KMS-11 (cell line): ENCODE results near the gene TOMM40.

Source experiments
- H2AFZ ChIP-seq: fragments of 200-600 bp; sonication (generic); 2 replicates; pipeline ENCODE4 v1.6.1; 2016; ENCODE audit warnings: antibody characterized with exemption, mixed run types, low read depth
- H3K27ac ChIP-seq: fragments of 200-600 bp; sonication (generic); 2 replicates; pipeline ENCODE4 v1.6.1; 2016; ENCODE audit warnings: mild to moderate bottlenecking, mixed run types
- H3K27me3 ChIP-seq: fragments of 200-600 bp; sonication (generic); 2 replicates; pipeline ENCODE4 v1.6.1; 2017; ENCODE audit warnings: mild to moderate bottlenecking, low read depth, mixed run types, moderate library complexity; ENCODE audit not compliant: insufficient read depth
- H3K36me3 ChIP-seq: fragments of 200-600 bp; sonication (generic); 2 replicates; pipeline ENCODE4 v1.6.1; 2017; ENCODE audit warnings: mild to moderate bottlenecking, mixed run types; ENCODE audit not compliant: insufficient read depth
- H3K4me1 ChIP-seq: fragments of 200-600 bp; sonication (generic); 2 replicates; pipeline ENCODE4 v1.6.1; 2016; ENCODE audit warnings: mild to moderate bottlenecking, low read depth, mixed run types; ENCODE audit not compliant: poor library complexity, severe bottlenecking
- H3K4me2 ChIP-seq: fragments of 200-600 bp; sonication (generic); 2 replicates; pipeline ENCODE4 v1.7.0; 2016; ENCODE audit warnings: mild to moderate bottlenecking, mixed run types
- H3K4me3 ChIP-seq: fragments of 200-600 bp; sonication (generic); IDR thresholded peaks from 2 replicates; pipeline ENCODE4 v1.6.1; 2017; ENCODE audit warnings: low read depth, low read length, mixed read lengths; ENCODE audit not compliant: insufficient read depth
- H3K79me2 ChIP-seq: fragments of 200-600 bp; sonication (generic); 2 replicates; pipeline ENCODE4 v1.6.1; 2016; ENCODE audit warnings: low read depth, mixed run types; ENCODE audit not compliant: insufficient read depth
- H3K9ac ChIP-seq: fragments of 200-600 bp; sonication (generic); 2 replicates; pipeline ENCODE4 v1.6.1; 2016; ENCODE audit warnings: mild to moderate bottlenecking, mixed run types
- H4K20me1 ChIP-seq: fragments of 200-600 bp; sonication (generic); 2 replicates; pipeline ENCODE4 v1.6.1; 2016; ENCODE audit warnings: mild to moderate bottlenecking, mixed run types; ENCODE audit not compliant: insufficient read depth
- CTCF ChIP-seq: fragments of 200-600 bp; sonication (generic); conservative IDR thresholded peaks from 2 replicates; pipeline ENCODE4 v1.6.1; 2017; ENCODE audit warnings: low read depth, mild to moderate bottlenecking, antibody characterized with exemption, low read length, moderate library complexity, mixed read lengths

Gene TOMM40

GRCh38 chr19:44900328-44901244 is 9.5 kb downstream of the TOMM40 start:
- H4K20me1 ChIP-seq, result no peaks in the 10 kb centered on the region
- no peak overlapping the region for H3K4me2 ChIP-seq
- H3K4me3 ChIP-seq, result no peak overlapping the region
- no peak for TF ChIP-seq CTCF
- no peak overlapping the region for H3K27ac ChIP-seq
- no peak overlapping the region for H3K9ac ChIP-seq
- H3K79me2 ChIP-seq, result peaks cover 4% of the 10 kb centered on the region; the same call in 1 of the 2 replicates
- no peak overlapping the region for H2AFZ ChIP-seq
- H3K36me3 ChIP-seq, result peaks cover 22% of the 10 kb centered on the region; the same call in 1 of the 2 replicates
- peaks cover 6% of the 10 kb centered on the region; the same call in 1 of the 2 replicates for H3K27me3 ChIP-seq
- peaks cover 15% of the 10 kb centered on the region for H3K4me1 ChIP-seq

- Histone ChIP-seq H3K4me1 (peaks cover 26% of the 10 kb centered on the region), H2AFZ (no peak overlapping the region), H3K79me2 (no peaks in the 10 kb centered on the region), H3K4me2 (no peak overlapping the region; the same call in 1 of the 2 replicates), H3K4me3 (no peak overlapping the region), H3K36me3 (peaks cover 16% of the 10 kb centered on the region; the same call in 1 of the 2 replicates), H4K20me1 (no peaks in the 10 kb centered on the region), H3K27ac (no peak overlapping the region), H3K27me3 (peaks cover 13% of the 10 kb centered on the region; the same call in 1 of the 2 replicates), H3K9ac (no peak overlapping the region)
- TF ChIP-seq CTCF, result no peak
These were observed 12.2 kb downstream of the TOMM40 start for GRCh38 chr19:44903216-44903601.

DNA sequence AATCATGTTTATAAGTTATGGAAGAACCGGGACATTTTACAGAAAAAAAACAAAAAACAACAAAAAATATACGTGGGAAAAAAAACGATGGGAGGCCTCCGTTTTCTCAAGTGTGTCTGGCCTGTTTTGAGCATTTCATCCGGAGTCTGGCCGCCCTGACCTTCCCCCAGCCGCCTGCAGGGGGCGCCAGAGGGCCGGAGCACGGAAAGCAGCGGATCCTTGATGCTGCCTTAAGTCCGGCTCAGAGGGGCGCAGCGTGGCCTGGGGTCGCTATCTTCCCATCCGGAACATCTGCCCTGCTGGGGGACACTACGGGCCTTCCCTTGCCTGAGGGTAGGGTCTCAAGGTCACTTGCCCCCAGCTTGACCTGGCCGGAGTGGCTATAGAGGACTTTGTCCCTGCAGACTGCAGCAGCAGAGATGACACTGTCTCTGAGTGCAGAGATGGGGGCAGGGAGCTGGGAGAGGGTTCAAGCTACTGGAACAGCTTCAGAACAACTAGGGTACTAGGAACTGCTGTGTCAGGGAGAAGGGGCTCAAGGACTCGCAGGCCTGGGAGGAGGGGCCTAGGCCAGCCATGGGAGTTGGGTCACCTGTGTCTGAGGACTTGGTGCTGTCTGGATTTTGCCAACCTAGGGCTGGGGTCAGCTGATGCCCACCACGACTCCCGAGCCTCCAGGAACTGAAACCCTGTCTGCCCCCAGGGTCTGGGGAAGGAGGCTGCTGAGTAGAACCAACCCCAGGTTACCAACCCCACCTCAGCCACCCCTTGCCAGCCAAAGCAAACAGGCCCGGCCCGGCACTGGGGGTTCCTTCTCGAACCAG is 12.8 kb downstream of the TOMM40 start:
- no peaks in the 10 kb centered on the region for H3K79me2 ChIP-seq
- H2AFZ ChIP-seq, result no peak overlapping the region
- peak; percentile 96 for TF ChIP-seq CTCF
- H4K20me1 ChIP-seq, result no peaks in the 10 kb centered on the region
- H3K9ac ChIP-seq, result no peak overlapping the region
- H3K4me1 ChIP-seq, result peaks cover 26% of the 10 kb centered on the region
- H3K36me3 ChIP-seq, result peaks cover 16% of the 10 kb centered on the region; the same call in 1 of the 2 replicates
- H3K27ac ChIP-seq, result no peak overlapping the region
- H3K27me3 ChIP-seq, result peaks cover 13% of the 10 kb centered on the region; the same call in 1 of the 2 replicates
- 0 out of 2 replicates have a peak overlapping the region, but pooled peaks have one; percentile 14 for H3K4me2 ChIP-seq
- H3K4me3 ChIP-seq, result no peak overlapping the region

DNA sequence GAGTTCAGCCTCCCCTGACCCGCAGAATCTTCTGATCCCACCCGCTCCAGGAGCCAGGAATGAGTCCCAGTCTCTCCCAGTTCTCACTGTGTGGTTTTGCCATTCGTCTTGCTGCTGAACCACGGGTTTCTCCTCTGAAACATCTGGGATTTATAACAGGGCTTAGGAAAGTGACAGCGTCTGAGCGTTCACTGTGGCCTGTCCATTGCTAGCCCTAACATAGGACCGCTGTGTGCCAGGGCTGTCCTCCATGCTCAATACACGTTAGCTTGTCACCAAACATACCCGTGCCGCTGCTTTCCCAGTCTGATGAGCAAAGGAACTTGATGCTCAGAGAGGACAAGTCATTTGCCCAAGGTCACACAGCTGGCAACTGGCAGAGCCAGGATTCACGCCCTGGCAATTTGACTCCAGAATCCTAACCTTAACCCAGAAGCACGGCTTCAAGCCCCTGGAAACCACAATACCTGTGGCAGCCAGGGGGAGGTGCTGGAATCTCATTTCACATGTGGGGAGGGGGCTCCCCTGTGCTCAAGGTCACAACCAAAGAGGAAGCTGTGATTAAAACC is 13.5 kb downstream of the TOMM40 start:
- H2AFZ ChIP-seq, result no peak overlapping the region
- no peaks in the 10 kb centered on the region for H4K20me1 ChIP-seq
- H3K4me1 ChIP-seq, result peaks cover 26% of the 10 kb centered on the region
- no peak overlapping the region for H3K4me3 ChIP-seq
- TF ChIP-seq CTCF, result no peak
- no peak overlapping the region for H3K9ac ChIP-seq
- H3K36me3 ChIP-seq, result peaks cover 16% of the 10 kb centered on the region; the same call in 1 of the 2 replicates
- H3K4me2 ChIP-seq, result no peak overlapping the region
- H3K79me2 ChIP-seq, result no peaks in the 10 kb centered on the region
- H3K27ac ChIP-seq, result no peak overlapping the region
- peaks cover 13% of the 10 kb centered on the region; the same call in 1 of the 2 replicates for H3K27me3 ChIP-seq
